ENCODE measurements around the gene FOXC2.

- TF ChIP-seq CTCF (IDR thresholded peaks at IDR 0.05; ENCODE audit: low read depth, low read length) (no peak), EZH2phosphoT487 (IDR thresholded peaks at IDR 0.05; ENCODE audit: low read depth) (no peak)
Measured at GRCh38 chr16:86532526-86532815, 34.2 kb upstream of the FOXC2 start.

All from OCI-LY3 (cell line).